Dermis microvascular lymphatic vessel endothelial cell (primary cell): ENCODE results near the gene ARHGAP22. TPM values are rescaled to one million over a fixed set of nuclear protein-coding genes. Genes with fewer than 3 reads are reported as not detected.

Source experiments
- DNase-seq, 2 donors: peaks; one replicate each; pipeline versions ENCODE4 v3.0.0 to v3.0.0-alpha.2; 2010; ENCODE audit warnings: low read depth in 2 of 2
- total RNA-seq: library from RNA; depleted of rRNA; stranded (reverse); fragments of >200 nt; gene quantifications from 2 replicates; pipeline ENCODE4 v1.2.1, GENCODE V29; 2014

The ARHGAP22 gene
- total RNA-seq, 1 donor from 2014 or later: 5.3 TPM

DNA sequence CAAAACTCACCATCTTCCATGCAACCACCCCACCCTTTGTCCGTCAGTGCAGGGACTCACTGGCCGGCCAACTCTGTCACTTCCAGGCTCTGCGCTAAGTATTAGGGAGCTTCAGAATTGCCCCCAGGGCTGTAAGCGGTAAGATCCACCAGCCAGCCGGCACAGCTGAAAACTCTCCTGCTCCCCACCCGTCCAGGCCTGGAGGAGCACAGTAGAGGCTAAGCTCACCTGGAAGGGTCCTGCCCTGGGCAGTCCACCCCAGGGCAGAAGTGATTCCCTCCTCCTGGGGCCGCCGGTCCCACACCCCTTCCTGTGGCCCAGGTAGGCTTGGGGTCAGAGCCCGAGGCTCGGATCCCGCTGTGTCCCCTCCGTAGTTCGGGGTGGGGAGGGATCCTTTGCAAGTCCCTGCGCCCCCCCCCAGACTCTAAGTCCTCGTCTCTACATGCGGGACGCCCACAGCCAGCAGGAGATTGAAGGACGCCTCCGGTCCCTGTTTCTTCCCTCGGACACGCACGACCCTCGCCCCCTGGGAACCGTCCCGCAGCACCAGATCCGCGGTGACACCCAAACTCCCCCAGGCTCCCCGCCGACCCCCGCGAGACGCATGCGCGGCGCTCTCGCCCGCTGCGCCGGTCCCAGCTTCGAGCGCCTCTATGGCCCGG lies 138.9 kb downstream of the ARHGAP22 start:
- no peak for DNase-seq

GRCh38 chr10:48464871-48465736 lies 139.8 kb downstream of the ARHGAP22 start:
- no peak for DNase-seq

DNA sequence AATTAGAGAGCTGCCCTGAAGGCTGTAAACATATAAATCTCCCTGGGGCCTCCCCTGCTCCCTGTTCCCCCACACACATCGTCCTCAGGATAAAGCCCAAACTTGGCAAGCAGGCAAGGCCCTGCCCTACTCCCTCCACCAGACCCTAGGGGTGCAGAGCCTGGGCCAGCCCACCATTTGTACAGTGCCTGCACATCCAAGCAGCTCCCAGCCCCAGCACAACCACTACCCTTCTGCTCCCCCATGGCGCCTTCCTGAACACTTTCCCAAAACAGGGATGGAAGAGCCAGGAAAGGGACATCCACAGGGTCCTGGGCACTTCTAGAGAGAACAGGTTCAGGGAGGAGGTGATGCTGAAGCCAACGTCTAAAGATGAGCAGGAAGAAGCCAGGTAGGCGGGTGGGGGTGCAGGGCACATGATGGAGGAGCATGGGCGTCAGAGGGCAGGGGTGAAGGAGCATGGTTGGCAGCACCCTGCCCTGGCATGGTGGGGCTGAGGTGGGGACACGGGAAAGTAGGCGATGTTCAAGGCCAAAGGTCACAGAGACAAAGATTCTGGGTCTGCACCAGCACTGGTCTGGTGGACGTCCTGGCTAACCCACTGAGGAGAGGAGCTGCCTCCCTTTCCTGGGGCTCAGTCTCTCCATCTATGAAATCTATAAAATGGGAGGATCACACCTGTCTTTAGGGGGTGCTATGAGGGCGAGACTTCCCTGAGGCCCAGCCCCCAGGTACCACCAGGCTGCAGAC lies 140.6 kb downstream of the ARHGAP22 start:
- DNase-seq: no peak

DNA sequence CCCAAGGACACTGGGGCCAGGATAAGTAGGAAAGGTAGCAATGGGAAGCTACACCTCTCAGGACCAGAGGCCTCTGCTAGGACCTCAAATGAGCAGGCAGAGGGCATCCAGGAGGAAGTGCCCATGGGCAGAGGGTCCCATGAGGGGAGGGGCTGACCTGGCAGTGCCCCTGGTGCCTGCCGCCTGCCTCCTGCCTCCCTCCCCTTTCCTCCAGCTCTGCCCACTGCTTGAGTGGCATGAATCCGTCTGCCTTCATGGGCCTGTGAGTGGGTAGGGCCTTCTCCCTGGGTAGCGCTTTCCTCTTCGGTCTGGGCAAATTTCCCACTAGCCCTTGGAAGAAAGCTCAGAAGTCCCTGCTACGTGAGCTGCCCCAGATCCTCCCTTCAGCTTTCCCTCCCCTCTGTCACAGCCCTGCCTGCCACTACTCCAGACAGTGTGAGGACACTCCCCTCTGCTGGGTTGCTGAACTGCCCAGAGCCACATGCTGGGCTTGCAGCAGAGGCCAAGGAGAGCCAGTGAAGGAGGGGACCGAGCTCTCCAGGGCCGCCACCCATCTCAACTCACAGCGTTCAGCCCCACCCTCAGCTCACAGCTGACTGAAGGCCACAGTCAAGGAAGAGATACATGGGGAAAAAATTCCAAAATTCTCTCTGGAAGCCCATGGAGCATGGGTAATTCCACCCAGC lies 141.4 kb downstream of the ARHGAP22 start:
- no peak for DNase-seq

DNA sequence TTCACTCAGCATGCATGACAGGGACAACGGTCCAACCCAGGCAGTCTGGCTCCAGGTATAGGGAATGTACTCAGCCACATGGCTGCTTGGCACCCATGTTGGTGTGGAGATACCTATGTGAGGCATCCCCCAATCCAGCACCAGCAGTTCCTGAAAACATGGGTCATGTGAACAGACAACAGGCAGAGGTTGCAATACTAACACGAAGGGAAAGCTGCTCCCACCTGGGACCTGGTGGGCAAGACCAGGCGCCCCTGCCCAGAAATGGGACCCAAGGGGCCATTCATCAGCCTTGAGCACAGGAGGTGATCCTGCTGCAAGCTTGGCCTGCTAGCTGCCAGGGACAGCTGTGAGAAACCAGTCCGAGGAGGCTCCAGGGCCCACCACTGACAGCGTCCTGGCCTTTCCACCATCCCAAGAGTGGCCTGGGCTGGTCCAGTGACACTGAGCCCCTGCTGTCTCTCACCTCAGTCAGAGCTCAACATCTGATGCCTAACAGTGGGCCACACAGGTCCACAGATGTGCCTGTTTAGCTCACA lies 142.3 kb downstream of the ARHGAP22 start:
- DNase-seq: no peak

DNA sequence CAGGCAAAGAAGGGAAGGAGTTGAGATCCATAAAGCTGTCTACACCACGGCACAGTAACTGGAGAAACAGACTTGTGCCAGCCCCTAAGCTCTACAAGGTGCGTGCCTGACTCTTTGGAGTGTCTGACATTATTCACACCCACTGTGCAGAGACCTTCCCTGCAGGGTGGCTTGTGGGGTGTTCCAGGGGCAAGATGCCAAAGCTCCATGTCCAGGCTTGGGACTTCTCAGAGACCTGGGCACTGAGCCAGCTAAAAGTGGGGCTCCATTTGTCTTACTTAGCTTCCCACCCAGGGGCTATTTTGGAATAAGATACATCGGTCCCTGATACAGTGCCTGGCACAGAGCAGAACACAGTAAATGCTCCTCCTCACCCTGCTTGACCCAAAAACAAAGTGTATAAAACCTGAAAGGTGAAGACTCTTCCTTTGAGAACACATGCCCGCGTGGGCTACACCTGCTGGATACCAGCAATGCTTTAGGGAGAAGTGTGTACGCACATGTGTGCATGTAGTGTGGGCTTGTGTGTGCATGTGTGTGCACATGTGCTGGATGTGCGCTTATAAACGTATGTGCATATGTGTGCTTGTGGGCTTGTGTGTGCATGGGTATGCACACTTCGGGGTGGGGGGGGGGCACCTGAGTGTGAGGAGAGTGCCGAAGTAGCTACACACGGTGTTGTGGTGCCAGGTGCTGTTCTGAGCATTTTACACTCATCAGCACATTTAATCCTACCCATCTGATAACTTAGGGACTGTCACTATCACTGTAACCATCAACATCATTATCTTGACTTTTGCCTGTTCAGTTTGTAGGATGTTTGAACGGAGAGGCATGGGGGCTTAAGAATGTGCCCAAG lies 143.0 kb downstream of the ARHGAP22 start:
- no peak for DNase-seq

DNA sequence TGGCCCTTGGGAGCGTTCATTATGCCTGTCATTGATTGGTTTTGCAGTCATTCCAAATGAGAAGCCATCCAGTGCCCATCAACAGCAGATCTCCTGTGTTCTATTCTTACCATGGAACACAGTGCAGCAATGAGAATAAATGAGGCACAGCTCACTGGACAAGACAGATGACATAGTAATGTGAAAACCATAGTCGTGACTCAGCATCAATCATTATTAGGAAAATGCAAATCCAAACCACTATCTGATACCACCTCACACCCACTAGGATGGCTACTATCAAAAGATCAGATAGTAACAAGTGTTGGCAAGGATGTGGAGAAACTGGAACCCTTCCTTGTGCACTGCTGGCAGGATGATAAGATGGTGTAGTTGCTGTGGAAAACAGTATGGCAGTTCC lies 144.7 kb downstream of the ARHGAP22 start:
- DNase-seq: no peak

DNA sequence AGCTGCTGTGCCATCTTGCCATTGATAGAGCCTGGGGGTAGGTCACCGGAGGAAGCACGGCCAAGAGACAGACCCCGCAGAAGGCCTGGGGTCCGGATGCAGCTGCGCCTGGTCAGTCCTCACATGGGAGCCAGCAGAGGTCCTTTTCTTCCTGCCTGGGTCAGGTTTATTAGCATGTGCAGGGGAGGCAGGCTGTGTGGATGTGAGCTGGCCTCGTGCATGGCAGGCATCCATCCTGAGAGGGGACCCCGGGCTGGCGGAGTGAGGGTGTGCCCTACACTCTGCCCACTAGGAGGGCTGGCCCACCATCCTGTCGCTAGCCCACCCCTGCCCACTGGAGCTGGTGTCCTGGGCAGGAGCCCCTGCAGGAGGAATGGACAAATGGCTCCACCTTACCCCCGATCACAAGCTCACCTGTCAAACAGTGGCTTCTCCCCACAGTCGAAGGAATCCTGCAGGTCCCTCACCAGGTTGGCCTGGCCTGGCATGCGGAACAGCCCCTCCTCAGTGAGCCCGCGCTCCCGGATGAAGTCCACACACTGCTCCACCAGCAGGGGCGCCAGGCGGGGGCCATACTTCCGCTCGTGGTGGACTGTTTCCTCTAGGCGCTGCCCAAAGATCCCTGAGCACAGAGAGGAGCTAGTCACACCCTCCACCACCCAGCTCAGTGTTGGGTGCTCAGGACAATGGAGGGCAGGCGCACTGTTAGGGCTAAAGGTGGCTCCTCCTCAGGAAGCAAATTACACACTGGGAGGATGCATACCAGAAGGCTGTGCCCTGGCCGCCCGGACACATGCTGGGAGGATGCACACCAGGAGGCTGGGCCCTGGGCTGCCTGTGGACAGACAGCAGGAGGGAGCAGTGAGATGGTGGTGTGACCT lies 145.4 kb downstream of the ARHGAP22 start:
- DNase-seq: peak in 1 of 2 donors; percentile 38

DNA sequence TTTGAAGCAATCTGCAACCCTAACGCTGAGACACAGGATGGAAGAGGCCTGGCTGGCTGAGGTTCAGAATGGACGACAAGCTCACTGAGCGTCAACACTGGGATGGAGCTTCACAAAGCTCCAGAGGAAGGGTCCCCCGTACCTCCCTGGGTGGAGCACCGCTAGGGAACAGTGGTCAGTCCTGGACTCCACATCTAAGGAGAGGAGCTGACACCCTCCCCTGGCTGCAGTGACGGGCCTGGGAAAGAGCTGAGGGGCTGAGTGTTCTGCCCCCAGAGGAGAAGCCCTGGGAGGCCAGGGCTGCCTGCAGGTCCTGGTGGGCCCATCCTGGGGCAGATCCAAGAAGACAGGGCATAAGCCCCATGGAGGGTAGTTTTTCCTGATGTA lies 146.2 kb downstream of the ARHGAP22 start:
- DNase-seq: no peak

- no peak for DNase-seq
Measured at GRCh38 chr10:48457949-48458661, 146.8 kb downstream of the ARHGAP22 start.

GRCh38 chr10:48456808-48457761 lies 147.8 kb downstream of the ARHGAP22 start:
- DNase-seq: no peak

DNA sequence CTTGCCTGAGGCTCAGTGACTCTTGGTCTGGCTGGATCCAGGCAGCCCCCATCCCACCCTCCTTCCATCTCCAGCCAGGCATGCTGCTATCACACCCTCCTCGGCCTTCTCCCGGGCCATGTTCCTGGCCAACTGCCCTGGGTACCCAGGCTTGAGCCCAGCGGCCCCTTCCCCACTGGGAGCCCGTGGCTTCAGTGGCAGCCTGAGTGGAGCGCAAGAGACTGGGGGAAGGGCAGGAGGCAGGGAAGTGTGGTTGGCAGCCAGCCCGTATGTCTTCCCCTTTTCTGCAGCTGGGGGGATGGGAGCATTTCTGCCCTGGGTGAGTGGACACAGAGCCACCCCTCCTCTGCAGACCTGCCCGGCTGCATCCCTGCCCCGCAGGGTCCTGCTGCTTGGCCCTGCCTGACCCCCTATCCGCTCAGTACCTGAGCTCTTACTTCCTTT lies 148.5 kb downstream of the ARHGAP22 start:
- DNase-seq: peak in 1 of 2 donors; percentile 67

DNA sequence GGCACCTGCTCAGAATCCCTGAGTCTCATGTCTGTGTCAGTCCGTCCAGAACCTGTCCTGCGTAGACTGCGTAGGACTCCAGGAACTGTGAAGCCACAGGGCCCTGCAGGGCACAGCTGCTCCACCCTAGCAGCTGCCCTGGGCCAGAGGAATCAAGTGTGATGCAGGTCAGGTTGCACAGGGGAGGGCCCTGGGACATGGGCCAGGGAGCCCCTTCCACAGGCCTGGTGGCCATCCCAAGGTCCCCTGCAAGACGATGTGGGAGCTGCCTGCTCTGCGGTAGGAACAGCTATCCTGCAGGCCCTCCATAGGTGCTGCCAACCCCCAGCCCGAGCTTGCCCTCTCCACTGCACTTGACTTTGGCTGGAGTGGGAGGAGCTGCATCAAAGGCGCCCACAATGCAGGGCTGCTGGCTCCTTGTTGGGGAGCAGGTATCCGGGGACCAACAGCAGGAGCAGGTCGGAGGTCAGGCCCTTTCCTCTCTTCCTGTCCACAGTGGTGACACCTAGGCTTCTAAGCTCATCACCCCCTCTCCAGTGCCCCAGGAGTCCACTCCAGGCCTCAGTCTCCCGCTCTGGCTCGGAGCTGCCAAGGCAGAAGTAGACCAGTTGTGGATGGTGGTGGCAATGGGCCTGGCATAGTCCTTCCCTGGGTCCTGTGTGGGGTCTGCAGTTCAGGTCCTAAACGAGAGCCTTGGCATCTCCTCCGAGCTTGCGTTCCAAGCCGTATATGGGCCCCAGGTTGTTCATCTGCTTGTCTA lies 149.3 kb downstream of the ARHGAP22 start:
- DNase-seq: no peak

- no peak for DNase-seq
Measured at GRCh38 chr10:48455055-48455391, 149.8 kb downstream of the ARHGAP22 start.

DNA sequence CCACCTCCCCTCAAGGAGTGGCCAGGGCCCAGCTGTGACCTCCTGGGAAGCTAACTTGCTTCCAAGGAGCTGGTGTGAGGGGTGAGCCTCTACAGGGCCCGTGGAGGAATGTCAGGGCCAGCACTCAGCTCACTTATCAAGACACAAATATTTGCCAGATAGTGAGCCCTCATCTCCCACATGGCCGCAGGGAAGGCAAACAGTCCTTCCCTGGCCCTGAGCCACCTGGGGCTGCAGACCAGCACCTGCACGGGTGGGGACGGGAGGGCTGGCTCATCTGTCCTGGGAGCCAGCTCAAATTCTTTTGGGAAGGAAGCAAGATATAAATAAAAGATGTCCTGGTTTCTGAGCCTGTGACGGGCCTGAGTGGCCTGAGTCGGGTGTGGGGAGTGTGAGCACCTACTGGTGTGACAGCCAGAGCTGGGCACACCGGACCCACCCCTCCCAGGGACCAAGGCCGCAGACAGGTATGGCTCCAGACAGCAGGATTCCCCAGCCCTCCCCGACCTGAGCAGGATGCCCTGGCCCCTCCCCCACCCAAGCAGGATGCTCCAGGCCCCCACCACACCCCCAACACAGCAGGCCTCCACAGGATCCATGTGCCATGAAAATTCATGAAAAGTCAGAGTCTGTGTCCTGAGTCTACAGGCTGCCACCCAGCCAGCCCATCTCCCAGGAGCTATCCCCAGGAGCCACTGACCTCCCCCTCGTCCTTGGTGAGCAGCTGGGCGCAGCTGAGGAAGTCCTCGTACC lies 150.4 kb downstream of the ARHGAP22 start:
- no peak for DNase-seq
